Measurements from ENCODE around the gene SHISA9. TPM values are rescaled to one million over a fixed set of nuclear protein-coding genes. Genes with fewer than 3 reads are reported as not detected.

Gene SHISA9
- total RNA-seq, 3 donors from 2014 or later, result 0.08 to 0.20 (median 0.13) TPM

DNA sequence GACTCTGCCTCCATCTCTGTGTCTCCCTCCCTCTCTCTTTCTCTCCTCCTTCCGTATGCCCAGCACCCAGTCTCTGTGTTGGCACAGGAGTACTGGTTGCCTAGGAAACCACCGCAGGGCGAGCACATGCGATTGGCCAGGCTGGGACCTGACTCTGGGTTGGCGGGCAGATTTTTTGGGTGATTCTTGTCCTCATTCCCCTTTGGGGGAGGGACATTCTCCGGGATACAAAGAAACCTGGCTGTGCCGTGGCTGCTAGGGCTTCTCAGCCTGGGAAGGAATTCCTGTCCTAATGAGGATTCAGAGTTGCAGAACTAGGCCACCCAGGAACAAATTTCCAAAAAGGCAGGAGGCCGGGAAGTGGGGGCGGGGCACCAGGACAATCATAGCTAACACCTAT is 168.9 kb downstream of the SHISA9 start:
- no peak overlapping the region for H3K4me3 Mint-ChIP-seq
- peaks cover 18% of the 10 kb centered on the region for H3K9me3 Mint-ChIP-seq

DNA sequence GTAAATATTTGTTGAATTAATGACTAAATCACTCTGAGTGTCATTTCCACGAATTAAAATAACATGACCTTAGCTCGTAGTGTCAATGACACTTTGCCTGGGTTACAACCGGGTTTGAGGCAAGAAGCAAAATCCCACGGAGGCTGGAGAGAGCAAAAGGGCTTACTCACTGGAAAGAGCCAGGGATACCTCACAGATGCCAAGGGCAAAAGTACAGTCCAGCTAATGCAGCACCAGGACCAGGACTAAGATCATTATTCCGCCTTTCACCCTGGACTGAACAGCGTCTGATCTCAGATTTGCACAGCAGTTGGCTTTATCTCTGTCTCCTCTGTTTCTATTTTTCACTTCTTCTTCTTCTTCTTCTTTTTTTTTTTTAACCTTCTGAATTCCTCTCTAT is 175.5 kb downstream of the SHISA9 start:
- no peaks in the 10 kb centered on the region for H3K36me3 Mint-ChIP-seq (ENCODE audit: insufficient read depth)
- no peak for DNase-seq
- H3K4me1 Mint-ChIP-seq (ENCODE audit: low read depth), result no peaks in the 10 kb centered on the region
- no peaks in the 10 kb centered on the region for H3K9me3 Mint-ChIP-seq
- ATAC-seq, result no peak
- H3K27me3 Mint-ChIP-seq (ENCODE audit: low read depth), result peaks cover 6% of the 10 kb centered on the region
- no peak overlapping the region for H3K4me3 Mint-ChIP-seq

More for the DNA sequence above, 168.9 kb downstream of the SHISA9 start:
- Mint-ChIP-seq H3K4me1 (ENCODE audit: low read depth) (no peaks in the 10 kb centered on the region), H3K27me3 (ENCODE audit: low read depth) (peaks cover 5% of the 10 kb centered on the region), H3K36me3 (ENCODE audit: insufficient read depth) (no peaks in the 10 kb centered on the region)
- DNase-seq (no peak), ATAC-seq (no peak)

DNA sequence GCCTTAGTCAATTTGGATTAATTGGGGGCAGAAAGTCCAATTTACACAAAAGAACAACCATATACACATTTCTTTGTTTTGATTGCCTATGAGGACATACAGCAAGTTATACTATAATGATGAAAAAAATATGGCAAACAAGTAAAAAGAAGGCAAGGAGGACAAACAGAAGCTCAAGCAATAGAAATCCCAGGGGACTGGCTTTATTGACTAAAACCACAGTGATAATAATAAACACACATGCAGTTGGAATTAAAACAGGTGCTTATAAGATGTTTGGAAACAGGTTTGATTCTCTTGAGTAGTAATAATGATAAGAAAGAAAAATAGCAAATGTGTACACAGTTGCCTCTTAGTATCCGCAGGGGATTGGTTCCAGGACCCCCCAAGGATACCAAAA is 176.4 kb downstream of the SHISA9 start:
- no peaks in the 10 kb centered on the region for H3K9me3 Mint-ChIP-seq
- peaks cover 3% of the 10 kb centered on the region for H3K27me3 Mint-ChIP-seq (ENCODE audit: low read depth)
- no peak overlapping the region for H3K4me3 Mint-ChIP-seq
- no peak for ATAC-seq
- no peaks in the 10 kb centered on the region for H3K4me1 Mint-ChIP-seq (ENCODE audit: low read depth)
- no peak for DNase-seq
- no peaks in the 10 kb centered on the region for H3K36me3 Mint-ChIP-seq (ENCODE audit: insufficient read depth)

DNA sequence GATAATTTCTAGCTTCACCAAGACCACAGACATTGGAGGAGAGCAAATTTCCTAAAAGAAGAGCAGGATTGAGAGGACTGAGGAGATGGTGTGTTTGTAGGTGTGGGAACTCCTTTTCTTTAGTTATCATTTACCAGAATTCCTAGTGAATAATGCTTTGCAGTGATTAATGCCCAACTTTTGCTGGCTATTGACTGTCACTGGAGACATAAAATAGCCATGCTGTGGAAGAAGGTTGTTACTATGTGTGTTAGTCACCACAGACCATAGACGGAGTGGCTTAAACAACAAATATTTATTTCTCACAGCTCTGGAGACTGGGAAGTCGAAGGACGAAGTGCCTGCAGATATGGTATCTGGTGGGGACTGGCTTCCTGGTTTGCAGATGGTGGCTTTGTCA is 179.1 kb downstream of the SHISA9 start:
- DNase-seq, result no peak
- H3K9me3 Mint-ChIP-seq, result peaks cover 9% of the 10 kb centered on the region
- no peaks in the 10 kb centered on the region for H3K36me3 Mint-ChIP-seq (ENCODE audit: insufficient read depth)
- H3K4me3 Mint-ChIP-seq, result no peak overlapping the region
- H3K27me3 Mint-ChIP-seq (ENCODE audit: low read depth), result peaks cover 3% of the 10 kb centered on the region
- H3K4me1 Mint-ChIP-seq (ENCODE audit: low read depth), result no peaks in the 10 kb centered on the region
- ATAC-seq, result no peak

DNA sequence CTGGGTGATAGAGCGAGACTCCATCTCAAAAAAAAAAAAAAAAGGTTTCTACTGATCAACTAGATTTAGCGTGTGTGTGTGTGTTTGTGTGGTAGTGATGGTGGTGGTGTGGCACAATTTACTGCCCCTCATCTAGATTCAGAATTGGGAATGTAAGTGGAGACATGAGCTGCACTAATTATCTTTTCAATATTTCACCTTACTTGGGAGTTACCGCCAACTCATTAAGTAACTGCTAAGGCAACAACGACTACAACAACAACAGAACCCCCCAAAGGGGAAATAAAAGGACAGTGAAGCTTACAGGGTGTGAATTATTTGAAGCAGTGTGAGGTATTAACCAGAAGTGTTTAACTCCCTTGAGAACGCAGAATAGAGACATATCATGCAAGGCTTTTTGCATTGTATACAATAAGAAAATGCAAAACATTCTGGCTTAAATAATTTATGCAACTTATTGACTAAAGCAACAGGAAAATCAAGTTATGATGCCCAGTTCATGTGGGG is 180.5 kb downstream of the SHISA9 start:
- Mint-ChIP-seq H3K9me3 (peaks cover 14% of the 10 kb centered on the region), H3K4me3 (no peak overlapping the region), H3K4me1 (ENCODE audit: low read depth) (no peaks in the 10 kb centered on the region), H3K27me3 (ENCODE audit: low read depth) (no peaks in the 10 kb centered on the region), H3K36me3 (ENCODE audit: insufficient read depth) (no peaks in the 10 kb centered on the region)
- DNase-seq (no peak), ATAC-seq (no peak)

DNA sequence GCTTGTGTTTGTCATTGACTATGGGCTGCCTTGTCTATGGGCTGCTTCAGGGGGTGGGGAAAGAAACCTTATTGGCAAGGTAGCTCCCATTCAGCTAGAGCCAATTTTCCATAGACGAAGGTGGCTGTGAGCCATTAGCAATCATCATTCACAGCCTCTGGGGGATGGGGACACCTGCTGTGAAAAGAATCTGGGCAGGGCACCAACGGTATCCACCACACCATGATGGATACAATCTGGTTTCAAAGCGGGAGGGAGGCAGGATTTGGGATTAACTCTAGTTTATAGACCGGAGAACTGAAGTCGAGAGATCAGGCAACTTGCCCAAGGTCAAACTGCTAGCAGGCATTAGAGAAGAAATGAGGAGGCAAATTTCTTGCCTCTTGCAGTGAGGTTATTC is 182.3 kb downstream of the SHISA9 start:
- ATAC-seq, result no peak
- Mint-ChIP-seq H3K4me3 (no peak overlapping the region), H3K9me3 (peaks cover 14% of the 10 kb centered on the region)

DNA sequence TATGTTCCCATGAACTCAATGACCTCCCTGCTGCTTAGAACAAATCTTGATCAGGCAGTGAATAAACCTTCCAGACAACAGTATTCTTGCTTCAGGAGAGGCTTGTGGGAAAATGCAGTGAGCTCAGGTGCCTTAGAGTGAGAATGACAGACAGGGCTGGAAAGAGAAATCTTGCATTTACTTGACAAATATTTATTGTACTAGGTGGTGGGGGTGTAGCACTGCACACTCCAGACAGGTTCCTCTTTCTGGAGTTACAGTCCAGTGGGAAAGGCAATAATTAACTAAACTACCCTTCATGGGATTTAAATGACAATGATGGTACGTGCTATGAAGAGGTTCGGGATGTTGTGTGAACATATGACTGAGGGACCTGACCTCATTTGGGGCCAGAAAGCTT is 182.9 kb downstream of the SHISA9 start:
- H3K4me1 Mint-ChIP-seq (ENCODE audit: low read depth), result no peaks in the 10 kb centered on the region
- ATAC-seq (no peak), DNase-seq (no peak)
- peaks cover 14% of the 10 kb centered on the region for H3K9me3 Mint-ChIP-seq
- no peak overlapping the region for H3K4me3 Mint-ChIP-seq
- H3K27me3 Mint-ChIP-seq (ENCODE audit: low read depth), result no peaks in the 10 kb centered on the region
- no peaks in the 10 kb centered on the region for H3K36me3 Mint-ChIP-seq (ENCODE audit: insufficient read depth)

More for the DNA sequence above, 182.3 kb downstream of the SHISA9 start:
- no peaks in the 10 kb centered on the region for H3K36me3 Mint-ChIP-seq (ENCODE audit: insufficient read depth)
- no peaks in the 10 kb centered on the region for H3K4me1 Mint-ChIP-seq (ENCODE audit: low read depth)
- no peaks in the 10 kb centered on the region for H3K27me3 Mint-ChIP-seq (ENCODE audit: low read depth)
- DNase-seq, result no peak

DNA sequence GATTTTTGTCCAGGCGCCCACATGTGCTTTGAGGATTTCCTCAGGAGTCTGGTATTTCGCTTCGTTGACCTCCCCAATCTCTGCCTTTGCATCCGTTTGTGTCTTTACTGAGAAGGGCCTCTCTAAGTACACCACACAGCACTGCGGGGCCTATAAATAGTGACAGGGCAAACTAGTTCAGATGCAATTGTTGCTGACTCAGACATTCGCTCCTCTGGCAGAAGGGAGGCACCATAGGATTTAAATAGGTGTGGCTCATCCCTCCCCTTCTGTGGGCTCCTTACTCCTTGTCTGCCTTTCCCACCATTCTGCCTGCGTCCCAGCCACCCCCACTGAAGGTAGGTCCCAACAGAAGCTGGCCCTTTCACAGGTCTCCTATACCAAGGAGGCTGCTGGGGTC is 192.3 kb downstream of the SHISA9 start:
- no peaks in the 10 kb centered on the region for H3K27me3 Mint-ChIP-seq (ENCODE audit: low read depth)
- peaks cover 24% of the 10 kb centered on the region for H3K9me3 Mint-ChIP-seq
- no peak for DNase-seq
- no peaks in the 10 kb centered on the region for H3K4me1 Mint-ChIP-seq (ENCODE audit: low read depth)
- ATAC-seq, result no peak
- no peaks in the 10 kb centered on the region for H3K36me3 Mint-ChIP-seq (ENCODE audit: insufficient read depth)
- no peak overlapping the region for H3K4me3 Mint-ChIP-seq

DNA sequence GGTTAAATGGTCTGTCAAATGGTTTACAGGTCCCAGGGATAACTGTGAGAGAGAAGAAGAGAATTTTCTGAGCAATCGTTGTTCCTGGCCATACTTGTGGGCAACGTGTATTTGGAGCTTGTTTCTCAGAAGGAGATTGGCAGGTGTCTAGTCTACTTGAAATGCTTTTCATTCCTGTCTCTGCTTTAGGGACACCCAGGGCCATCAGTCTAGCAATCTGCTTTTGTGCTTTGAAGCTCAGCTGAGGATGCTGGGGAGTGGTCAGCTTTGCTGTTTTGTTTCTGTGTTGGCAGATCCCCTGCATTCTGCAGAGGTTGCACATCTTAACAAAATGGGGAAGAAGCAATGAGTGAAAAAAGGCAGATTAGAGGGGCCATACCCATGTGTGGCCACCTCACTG is 193.7 kb downstream of the SHISA9 start:
- Mint-ChIP-seq H3K4me1 (ENCODE audit: low read depth) (no peaks in the 10 kb centered on the region), H3K27me3 (ENCODE audit: low read depth) (no peaks in the 10 kb centered on the region), H3K36me3 (ENCODE audit: insufficient read depth) (no peaks in the 10 kb centered on the region), H3K9me3 (peaks cover 18% of the 10 kb centered on the region), H3K4me3 (no peak overlapping the region)
- ATAC-seq (no peak), DNase-seq (no peak)

DNA sequence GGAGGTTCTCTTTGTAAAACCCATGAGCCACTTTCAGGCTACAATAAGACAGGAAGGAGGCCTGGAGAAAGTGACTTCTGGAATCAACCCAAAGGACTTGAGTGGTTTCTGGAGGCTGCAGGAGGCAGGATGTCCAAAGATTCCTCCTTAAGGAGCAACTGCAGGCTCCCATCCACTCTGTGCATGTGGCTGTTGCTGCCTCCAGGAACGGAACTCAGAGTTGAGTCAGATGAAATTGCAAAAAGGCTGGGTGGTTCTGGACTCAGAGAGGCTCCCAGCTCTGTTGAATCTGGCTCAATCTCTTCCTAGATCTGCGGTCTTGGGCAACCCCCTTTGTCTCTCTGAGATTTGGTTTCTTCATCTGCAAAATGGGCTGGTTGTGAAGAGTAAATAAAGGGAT is 197.1 kb downstream of the SHISA9 start:
- Mint-ChIP-seq H3K27me3 (ENCODE audit: low read depth) (no peaks in the 10 kb centered on the region), H3K4me1 (ENCODE audit: low read depth) (no peaks in the 10 kb centered on the region), H3K4me3 (no peak overlapping the region), H3K36me3 (ENCODE audit: insufficient read depth) (no peaks in the 10 kb centered on the region), H3K9me3 (peaks cover 3% of the 10 kb centered on the region)
- no peak for DNase-seq
- no peak for ATAC-seq

DNA sequence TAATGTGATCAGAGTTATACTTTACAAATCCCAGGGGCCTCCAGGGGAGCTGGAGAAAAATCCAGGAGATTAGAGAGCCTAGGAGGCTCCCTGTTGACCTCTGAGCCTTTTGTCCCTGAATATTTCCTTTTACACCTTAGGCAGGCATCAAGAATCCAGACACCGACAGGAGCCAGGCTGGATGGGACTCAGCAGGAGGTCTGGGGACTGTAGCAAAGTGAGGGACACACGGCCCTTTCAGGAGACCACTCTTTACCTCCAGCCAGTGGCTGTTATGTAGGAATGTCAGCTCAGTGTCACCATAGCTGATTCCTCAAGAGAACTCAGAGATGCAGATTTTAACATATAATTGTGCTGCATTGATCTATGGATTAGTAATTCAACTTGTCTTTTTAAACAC is 198.4 kb downstream of the SHISA9 start:
- Mint-ChIP-seq H3K4me1 (ENCODE audit: low read depth) (no peaks in the 10 kb centered on the region), H3K4me3 (no peak overlapping the region)

DNA sequence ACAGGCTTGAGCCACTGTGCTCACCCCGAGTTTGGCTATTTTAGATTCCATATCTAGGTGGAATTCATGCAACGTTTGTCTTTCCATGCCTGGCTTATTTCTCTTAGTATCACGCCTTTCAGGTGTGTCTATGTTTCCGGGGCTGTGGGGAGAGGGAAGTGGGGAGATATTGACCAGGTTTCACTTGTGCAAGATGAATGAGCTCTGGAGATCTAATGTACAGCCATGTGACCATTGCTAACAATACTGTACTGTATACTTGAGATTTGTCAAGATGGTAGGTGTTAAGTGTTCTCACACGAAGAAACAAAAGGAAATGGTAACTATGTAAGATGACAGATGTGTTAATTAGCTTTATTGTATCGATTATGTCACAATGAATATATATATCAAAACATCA is 199.6 kb downstream of the SHISA9 start:
- no peaks in the 10 kb centered on the region for H3K4me1 Mint-ChIP-seq (ENCODE audit: low read depth)
- no peaks in the 10 kb centered on the region for H3K36me3 Mint-ChIP-seq (ENCODE audit: insufficient read depth)
- no peak for ATAC-seq
- no peak for DNase-seq
- peaks cover 11% of the 10 kb centered on the region for H3K9me3 Mint-ChIP-seq
- no peaks in the 10 kb centered on the region for H3K27me3 Mint-ChIP-seq (ENCODE audit: low read depth)
- H3K4me3 Mint-ChIP-seq, result no peak overlapping the region

More for the DNA sequence above, 198.4 kb downstream of the SHISA9 start:
- Mint-ChIP-seq H3K27me3 (ENCODE audit: low read depth) (no peaks in the 10 kb centered on the region), H3K36me3 (ENCODE audit: insufficient read depth) (no peaks in the 10 kb centered on the region), H3K9me3 (peaks cover 11% of the 10 kb centered on the region)
- DNase-seq, result no peak
- ATAC-seq, result no peak

DNA sequence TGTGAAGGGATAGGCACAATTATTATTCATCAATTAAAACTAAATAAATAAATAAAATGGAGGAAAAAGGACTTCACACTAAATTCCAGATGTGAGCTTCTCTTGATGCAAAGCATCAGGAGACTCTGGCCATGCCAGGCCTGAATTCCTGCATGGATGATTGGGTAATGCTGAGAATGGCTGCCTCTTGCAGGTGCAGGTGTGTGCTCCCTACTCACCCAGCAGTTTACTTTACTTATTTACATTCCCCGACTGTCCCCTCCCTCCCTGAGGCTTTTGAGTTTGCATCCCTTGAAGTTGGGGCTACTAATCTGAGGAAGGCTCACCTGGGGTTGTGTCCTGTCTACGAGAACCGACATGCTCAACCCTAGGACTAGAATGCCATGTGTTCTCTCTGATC is 200.4 kb downstream of the SHISA9 start:
- H3K36me3 Mint-ChIP-seq (ENCODE audit: insufficient read depth), result no peaks in the 10 kb centered on the region
- H3K4me1 Mint-ChIP-seq (ENCODE audit: low read depth), result no peaks in the 10 kb centered on the region
- no peak overlapping the region for H3K4me3 Mint-ChIP-seq
- ATAC-seq (no peak), DNase-seq (no peak)
- no peaks in the 10 kb centered on the region for H3K27me3 Mint-ChIP-seq (ENCODE audit: low read depth)
- H3K9me3 Mint-ChIP-seq, result peaks cover 10% of the 10 kb centered on the region

DNA sequence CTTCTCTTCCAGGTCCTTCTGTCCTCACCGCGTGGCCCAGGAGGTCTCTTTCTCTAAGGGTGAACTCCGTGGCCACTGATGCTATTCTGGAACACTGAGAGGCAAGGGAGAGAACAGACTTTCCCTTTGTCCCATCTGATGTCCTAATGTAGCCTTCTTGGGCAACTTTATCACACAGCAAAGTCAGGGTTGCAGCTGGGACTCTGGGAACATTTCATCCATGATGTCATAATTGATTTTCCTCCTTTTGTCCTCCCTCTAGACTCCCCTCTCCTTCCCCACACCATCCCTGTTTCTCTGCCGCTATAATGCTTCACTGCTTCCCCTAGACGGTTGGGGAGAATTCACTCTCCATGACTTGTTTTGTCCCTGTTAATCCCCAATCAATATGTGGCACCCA is 201.0 kb downstream of the SHISA9 start:
- H3K4me1 Mint-ChIP-seq (ENCODE audit: low read depth), result no peaks in the 10 kb centered on the region
- no peaks in the 10 kb centered on the region for H3K27me3 Mint-ChIP-seq (ENCODE audit: low read depth)
- DNase-seq (no peak), ATAC-seq (no peak)
- H3K4me3 Mint-ChIP-seq, result no peak overlapping the region
- H3K9me3 Mint-ChIP-seq, result peaks cover 8% of the 10 kb centered on the region
- H3K36me3 Mint-ChIP-seq (ENCODE audit: insufficient read depth), result no peaks in the 10 kb centered on the region

DNA sequence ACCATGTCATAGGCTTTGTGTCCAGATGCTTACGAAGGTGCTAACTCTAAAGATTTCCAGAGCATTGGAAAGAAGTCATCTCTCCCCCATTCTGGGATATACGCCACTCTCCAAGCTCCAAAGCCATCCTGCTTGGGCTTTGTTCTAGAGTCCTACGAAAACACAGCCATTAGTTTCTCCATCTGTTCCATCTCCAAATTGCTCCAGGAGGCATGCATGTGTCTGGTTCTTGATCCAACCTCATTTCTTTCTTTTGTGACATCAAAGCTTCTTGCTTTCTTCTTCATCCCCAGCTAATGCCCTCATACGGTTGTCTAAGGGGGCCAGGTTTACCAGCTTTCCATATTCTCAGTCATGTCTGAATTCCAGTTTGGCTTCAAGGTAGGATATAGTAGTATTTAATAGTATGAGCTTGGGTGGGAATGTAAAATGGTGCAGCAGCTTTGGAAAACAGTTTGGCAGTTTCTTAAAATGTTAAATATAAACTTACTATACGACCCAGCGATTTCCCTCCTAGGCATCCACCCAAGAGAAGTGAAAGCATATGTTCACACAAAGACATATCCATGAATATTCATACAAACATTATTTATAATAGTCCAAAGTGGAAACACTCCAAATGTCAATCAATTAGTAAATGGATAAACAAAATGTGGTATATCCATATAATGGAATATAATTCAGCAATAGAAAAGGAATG is 202.6 kb downstream of the SHISA9 start:
- ATAC-seq (no peak), DNase-seq (no peak)
- Mint-ChIP-seq H3K9me3 (peaks cover 8% of the 10 kb centered on the region), H3K27me3 (ENCODE audit: low read depth) (no peaks in the 10 kb centered on the region), H3K36me3 (ENCODE audit: insufficient read depth) (no peaks in the 10 kb centered on the region), H3K4me1 (ENCODE audit: low read depth) (no peaks in the 10 kb centered on the region), H3K4me3 (no peak overlapping the region)

Measured in activated T-cell treated with anti-CD3 and anti-CD28 coated beads, Interleukin-2, amount 50 U/mL, for 4 hours (primary cell).